CD4-positive, alpha-beta T cell treated with Interleukin-15 for 1 hour (primary cell): ENCODE measurements around the gene ZNF625.
A peak's percentile ranks its signal among the peaks of the same experiment; 100 is the strongest.
"Not testable (repeated sequence)": the region's sequence is repeated elsewhere in the genome, so short reads cannot be mapped to it uniquely, and the experiment has no call there.

Experiments
- DNase-seq: peaks from one replicate; pipeline ENCODE4 v3.0.0-alpha.2; 2020

The ZNF625 gene

GRCh38 chr19:12137221-12137940 is 19.2 kb downstream of the ZNF625 start:
- DNase-seq = peak; percentile 18

GRCh38 chr19:12133069-12133468 is 23.5 kb downstream of the ZNF625 start:
- no peak for DNase-seq

- no peak for DNase-seq
Observed at GRCh38 chr19:12126707-12127106, 29.8 kb downstream of the ZNF625 start.

GRCh38 chr19:12117201-12117970 is 39.1 kb downstream of the ZNF625 start:
- DNase-seq = no peak

- DNase-seq = no peak
Observed at GRCh38 chr19:12113121-12113520, 43.4 kb downstream of the ZNF625 start.

- no peak for DNase-seq
Observed at GRCh38 chr19:12112701-12113100, 43.8 kb downstream of the ZNF625 start.

GRCh38 chr19:12111943-12112637 is 44.4 kb downstream of the ZNF625 start:
- no peak for DNase-seq

GRCh38 chr19:12111176-12111575 is 45.4 kb downstream of the ZNF625 start:
- no peak for DNase-seq

GRCh38 chr19:12103909-12104308 is 52.6 kb downstream of the ZNF625 start:
- DNase-seq = not testable (repeated sequence)

- DNase-seq = no peak
Observed at GRCh38 chr19:12098040-12098439, 58.5 kb downstream of the ZNF625 start.

GRCh38 chr19:12095111-12095790 is 61.3 kb downstream of the ZNF625 start:
- no peak for DNase-seq
